Measurements from ENCODE around the gene NANOGP8.

Gene NANOGP8

GRCh38 chr15:35055416-35056105 lies 29.5 kb downstream of the NANOGP8 start:
- Histone ChIP-seq H3K79me2 (ENCODE audit: insufficient read depth, low read length) (no peaks in the 10 kb centered on the region), H3K27me3 (ENCODE audit: insufficient read depth, low read length) (no peaks in the 10 kb centered on the region), H3K36me3 (ENCODE audit: insufficient read depth, low read length) (no peaks in the 10 kb centered on the region), H3K4me2 (ENCODE audit: low read length) (no peak overlapping the region), H3K27ac (ENCODE audit: low read depth, low read length, poor library complexity, severe bottlenecking) (no peak overlapping the region), H3K4me3 (ENCODE audit: low read depth, low read length, poor library complexity, severe bottlenecking) (no peak overlapping the region), H3K9me3 (ENCODE audit: low read length) (no peaks in the 10 kb centered on the region), H3K4me1 (ENCODE audit: insufficient read depth, low read length, severe bottlenecking) (no peaks in the 10 kb centered on the region), H4K20me1 (ENCODE audit: insufficient read depth, low read length) (no peaks in the 10 kb centered on the region), H3K9me2 (ENCODE audit: low read depth, low read length) (no peaks in the 10 kb centered on the region), H3F3A (ENCODE audit: insufficient read depth, low read length) (no peaks in the 10 kb centered on the region), H2AFZ (ENCODE audit: low read length) (no peak overlapping the region), H3K9ac (ENCODE audit: low read length) (no peak overlapping the region)
- TF ChIP-seq EZH2 (IDR thresholded peaks at IDR 0.05; ENCODE audit: borderline replicate concordance, low read length) (no peak), CTCF (IDR thresholded peaks at IDR 0.05; ENCODE audit: low read length) (no peak)

DNA sequence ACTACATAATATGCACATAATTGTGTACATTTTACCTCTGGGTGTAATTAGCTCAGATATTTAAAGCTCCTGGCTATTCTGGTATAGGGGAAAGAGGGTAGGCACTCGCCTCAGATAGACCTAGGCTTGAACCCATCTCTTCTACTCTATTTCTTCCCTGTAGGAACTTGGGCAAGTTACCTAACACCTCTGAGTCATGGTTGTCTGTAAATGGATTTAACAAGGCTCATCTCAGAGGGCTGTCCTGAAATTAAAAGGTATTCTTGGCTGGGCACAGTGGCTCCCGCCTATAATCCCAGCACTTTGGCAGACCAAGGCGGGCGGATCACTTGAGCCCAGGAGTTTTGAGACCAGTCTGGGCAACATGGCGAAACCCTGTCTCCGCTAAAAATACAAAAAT lies 30.7 kb downstream of the NANOGP8 start:
- Histone ChIP-seq H3K27me3 (ENCODE audit: insufficient read depth, low read length) (no peaks in the 10 kb centered on the region), H3K4me2 (ENCODE audit: low read length) (no peak overlapping the region), H3K9me3 (ENCODE audit: low read length) (no peaks in the 10 kb centered on the region), H3K9me2 (ENCODE audit: low read depth, low read length) (no peaks in the 10 kb centered on the region), H3K4me1 (ENCODE audit: insufficient read depth, low read length, severe bottlenecking) (no peaks in the 10 kb centered on the region), H3K27ac (ENCODE audit: low read depth, low read length, poor library complexity, severe bottlenecking) (no peak overlapping the region), H3F3A (ENCODE audit: insufficient read depth, low read length) (no peaks in the 10 kb centered on the region), H3K79me2 (ENCODE audit: insufficient read depth, low read length) (no peaks in the 10 kb centered on the region), H3K9ac (ENCODE audit: low read length) (no peak overlapping the region), H3K4me3 (ENCODE audit: low read depth, low read length, poor library complexity, severe bottlenecking) (no peak overlapping the region), H2AFZ (ENCODE audit: low read length) (no peak overlapping the region), H4K20me1 (ENCODE audit: insufficient read depth, low read length) (no peaks in the 10 kb centered on the region), H3K36me3 (ENCODE audit: insufficient read depth, low read length) (no peaks in the 10 kb centered on the region)
- TF ChIP-seq EZH2 (IDR thresholded peaks at IDR 0.05; ENCODE audit: borderline replicate concordance, low read length) (no peak), CTCF (IDR thresholded peaks at IDR 0.05; ENCODE audit: low read length) (no peak)

DNA sequence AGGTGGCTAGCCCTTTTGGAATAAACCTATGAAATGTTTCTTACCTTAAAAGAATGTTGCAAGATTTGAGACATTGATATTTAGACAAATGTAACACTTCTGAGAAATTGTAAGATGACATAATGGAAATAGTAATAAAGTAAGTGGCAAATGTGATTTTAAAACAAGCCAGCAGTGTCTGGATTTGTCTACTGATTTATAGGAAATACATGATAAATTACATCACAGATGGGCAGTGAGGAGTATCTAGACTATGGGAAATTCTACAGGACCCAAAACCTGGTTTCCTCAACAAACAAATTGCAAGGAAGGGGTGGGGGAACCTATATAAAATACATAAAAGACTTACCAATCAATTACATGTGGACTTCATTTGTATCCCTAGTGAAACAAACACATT lies 37.1 kb downstream of the NANOGP8 start:
- H3K9me2 ChIP-seq (ENCODE audit: low read depth, low read length), result no peaks in the 10 kb centered on the region
- no peak for TF ChIP-seq CTCF (IDR thresholded peaks at IDR 0.05; ENCODE audit: low read length)
- no peak for TF ChIP-seq EZH2 (IDR thresholded peaks at IDR 0.05; ENCODE audit: borderline replicate concordance, low read length)
- H3K36me3 ChIP-seq (ENCODE audit: insufficient read depth, low read length), result no peaks in the 10 kb centered on the region
- no peaks in the 10 kb centered on the region for H3K27me3 ChIP-seq (ENCODE audit: insufficient read depth, low read length)
- no peak overlapping the region for H3K4me2 ChIP-seq (ENCODE audit: low read length)
- no peaks in the 10 kb centered on the region for H3K4me1 ChIP-seq (ENCODE audit: insufficient read depth, low read length, severe bottlenecking)
- no peak overlapping the region for H3K27ac ChIP-seq (ENCODE audit: low read depth, low read length, poor library complexity, severe bottlenecking)
- no peaks in the 10 kb centered on the region for H3K79me2 ChIP-seq (ENCODE audit: insufficient read depth, low read length)
- H3K4me3 ChIP-seq (ENCODE audit: low read depth, low read length, poor library complexity, severe bottlenecking), result no peak overlapping the region
- no peaks in the 10 kb centered on the region for H4K20me1 ChIP-seq (ENCODE audit: insufficient read depth, low read length)
- no peak overlapping the region for H3K9ac ChIP-seq (ENCODE audit: low read length)
- no peaks in the 10 kb centered on the region for H3F3A ChIP-seq (ENCODE audit: insufficient read depth, low read length)
- H2AFZ ChIP-seq (ENCODE audit: low read length), result no peak overlapping the region
- no peaks in the 10 kb centered on the region for H3K9me3 ChIP-seq (ENCODE audit: low read length)
